ENCODE data around the gene C16orf92.

GRCh38 chr16:30017277-30017656 is 5.7 kb upstream of the C16orf92 start:
- TF ChIP-seq NFIC (IDR thresholded peaks at IDR 0.05; ENCODE audit: low read length) (no peak), ZBTB33 (CRISPR knock-in tag; IDR thresholded peaks at IDR 0.05) (no peak), RAD21 (CRISPR knock-in tag; IDR thresholded peaks at IDR 0.05) (no peak), MYC (CRISPR knock-in tag; IDR thresholded peaks at IDR 0.05; ENCODE audit: borderline replicate concordance) (no peak), BCL3 (CRISPR knock-in tag; IDR thresholded peaks at IDR 0.05) (no peak)
